Fibroblast of villous mesenchyme (primary cell): Measurements from ENCODE around the gene TTC28. TPM values are rescaled to one million over a fixed set of nuclear protein-coding genes. Genes with fewer than 3 reads are reported as not detected.
"Not testable (repeated sequence)": the region's sequence is repeated elsewhere in the genome, so short reads cannot be mapped to it uniquely, and the experiment has no call there.

Source experiments
- DNase-seq: peaks from one replicate; pipeline ENCODE4 v3.0.0-alpha.2; 2010; ENCODE audit warnings: low read depth
- H3K4me3 ChIP-seq: 2 replicates; pipeline ENCODE4 v1.5.1; 2011; ENCODE audit warnings: low read depth, mild to moderate bottlenecking, low read length
- total RNA-seq: library from RNA; depleted of rRNA; stranded (reverse); fragments of >200 nt; gene quantifications from 2 replicates; pipeline ENCODE4 v1.2.3, GENCODE V29; 2012
- TF ChIP-seq, protein P1 (sequence below): IDR thresholded peaks from 2 replicates; pipeline ENCODE4 v1.5.1; 2012; ENCODE audit warnings: low read depth, mild to moderate bottlenecking, low read length; ENCODE audit not compliant: insufficient read depth

The TTC28 gene
- total RNA-seq, 1 donor = 23.3 TPM

DNA sequence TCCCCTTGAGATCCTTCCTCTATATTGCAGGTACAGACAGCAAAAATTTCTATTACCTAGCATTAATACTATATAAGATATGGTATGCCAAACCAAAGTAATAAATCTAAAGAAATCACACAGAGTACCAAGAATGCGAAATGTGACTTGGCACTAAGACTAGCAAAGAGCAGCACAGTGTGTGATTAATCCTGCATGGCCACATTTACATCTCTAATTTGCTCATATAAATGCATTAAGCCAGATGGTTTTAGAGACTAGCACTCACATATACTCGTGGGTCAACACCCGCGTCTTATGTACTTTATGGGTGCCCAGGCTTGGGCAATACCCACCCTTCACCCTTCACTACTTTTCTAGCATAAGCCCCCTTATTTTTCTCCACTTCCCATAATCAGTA, 213.2 kb downstream of the TTC28 start:
- DNase-seq = no peak
- no peak overlapping the region for H3K4me3 ChIP-seq
- TF ChIP-seq, protein P1, sequence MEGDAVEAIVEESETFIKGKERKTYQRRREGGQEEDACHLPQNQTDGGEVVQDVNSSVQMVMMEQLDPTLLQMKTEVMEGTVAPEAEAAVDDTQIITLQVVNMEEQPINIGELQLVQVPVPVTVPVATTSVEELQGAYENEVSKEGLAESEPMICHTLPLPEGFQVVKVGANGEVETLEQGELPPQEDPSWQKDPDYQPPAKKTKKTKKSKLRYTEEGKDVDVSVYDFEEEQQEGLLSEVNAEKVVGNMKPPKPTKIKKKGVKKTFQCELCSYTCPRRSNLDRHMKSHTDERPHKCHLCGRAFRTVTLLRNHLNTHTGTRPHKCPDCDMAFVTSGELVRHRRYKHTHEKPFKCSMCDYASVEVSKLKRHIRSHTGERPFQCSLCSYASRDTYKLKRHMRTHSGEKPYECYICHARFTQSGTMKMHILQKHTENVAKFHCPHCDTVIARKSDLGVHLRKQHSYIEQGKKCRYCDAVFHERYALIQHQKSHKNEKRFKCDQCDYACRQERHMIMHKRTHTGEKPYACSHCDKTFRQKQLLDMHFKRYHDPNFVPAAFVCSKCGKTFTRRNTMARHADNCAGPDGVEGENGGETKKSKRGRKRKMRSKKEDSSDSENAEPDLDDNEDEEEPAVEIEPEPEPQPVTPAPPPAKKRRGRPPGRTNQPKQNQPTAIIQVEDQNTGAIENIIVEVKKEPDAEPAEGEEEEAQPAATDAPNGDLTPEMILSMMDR = no peak

DNA sequence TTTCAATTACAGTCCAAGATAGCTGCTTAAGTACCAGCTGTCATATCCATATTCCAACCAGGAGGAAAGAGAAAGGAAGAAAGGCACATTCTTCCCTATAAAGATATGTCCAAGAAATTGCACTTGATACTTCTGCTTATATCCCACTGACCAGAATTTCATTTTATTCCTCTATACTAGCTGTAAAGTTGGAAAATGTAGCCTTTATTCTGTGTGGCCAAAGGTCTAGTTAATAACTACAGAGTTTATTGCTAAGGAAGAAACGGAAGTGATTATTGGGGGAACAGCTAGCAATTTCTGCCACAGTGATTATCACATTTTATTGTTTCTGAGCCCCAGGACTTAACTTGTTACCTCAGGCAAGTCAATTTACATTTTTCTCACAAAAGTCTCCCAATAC, 213.8 kb downstream of the TTC28 start:
- H3K4me3 ChIP-seq = no peak overlapping the region
- TF ChIP-seq, protein P1 = no peak
- no peak for DNase-seq

DNA sequence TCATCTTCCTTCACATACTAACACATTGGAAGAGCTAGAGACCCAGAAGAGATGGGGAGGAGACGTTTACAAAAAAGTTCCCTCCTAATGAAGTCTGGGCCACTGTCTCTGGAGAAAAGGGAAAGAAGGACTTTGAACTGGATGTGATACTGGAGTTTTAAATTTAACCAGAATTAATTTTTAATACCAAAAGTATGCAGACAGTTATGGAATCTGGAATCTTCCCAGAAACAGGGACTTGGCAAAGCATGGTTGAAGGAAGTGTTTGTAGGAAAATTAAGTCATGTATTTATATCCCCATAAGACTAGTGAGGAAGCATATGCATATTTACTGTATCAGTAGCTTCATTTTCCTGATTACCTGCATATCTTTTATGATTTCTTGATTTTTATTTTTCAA, 215.5 kb downstream of the TTC28 start:
- no peak overlapping the region for H3K4me3 ChIP-seq
- no peak for DNase-seq
- TF ChIP-seq, protein P1 = no peak

DNA sequence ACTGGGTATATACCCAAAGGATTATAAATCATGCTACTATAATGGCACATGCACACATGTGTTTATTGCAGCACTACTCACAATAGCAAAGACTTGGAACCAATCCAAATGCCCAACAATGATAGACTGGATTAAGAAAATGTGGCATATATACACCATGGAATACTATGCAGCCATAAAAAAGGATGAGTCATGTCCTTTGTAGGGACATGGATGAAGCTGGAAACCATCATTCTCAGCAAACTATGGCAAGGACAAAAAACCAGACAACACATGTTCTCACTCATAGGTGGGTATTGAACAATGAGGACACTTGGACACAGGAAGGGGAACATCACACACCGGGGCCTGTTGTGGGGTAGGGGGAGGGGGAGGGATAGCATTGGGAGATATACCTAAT, 216.2 kb downstream of the TTC28 start:
- DNase-seq, H3K4me3 ChIP-seq: not testable (repeated sequence)

DNA sequence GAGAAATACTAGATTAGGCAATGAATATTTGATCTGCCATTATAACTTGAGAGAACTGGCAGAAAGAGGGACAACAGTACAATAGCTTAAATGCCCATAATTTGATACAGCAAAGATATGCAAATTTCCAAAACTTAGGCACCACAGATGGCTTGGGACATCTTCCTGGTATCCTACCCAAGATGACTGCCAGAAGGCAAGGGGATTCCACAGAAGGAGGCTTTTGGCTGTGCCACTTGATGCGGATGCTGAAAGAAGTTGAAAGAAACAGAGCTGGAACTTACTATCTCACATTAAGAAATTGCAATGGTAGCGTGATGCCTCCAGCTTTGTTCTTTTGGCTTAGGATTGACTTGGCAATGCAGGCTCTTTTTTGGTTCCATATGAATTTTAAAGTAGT, 216.7 kb downstream of the TTC28 start:
- no peak overlapping the region for H3K4me3 ChIP-seq
- TF ChIP-seq, protein P1 = no peak
- DNase-seq = no peak

DNA sequence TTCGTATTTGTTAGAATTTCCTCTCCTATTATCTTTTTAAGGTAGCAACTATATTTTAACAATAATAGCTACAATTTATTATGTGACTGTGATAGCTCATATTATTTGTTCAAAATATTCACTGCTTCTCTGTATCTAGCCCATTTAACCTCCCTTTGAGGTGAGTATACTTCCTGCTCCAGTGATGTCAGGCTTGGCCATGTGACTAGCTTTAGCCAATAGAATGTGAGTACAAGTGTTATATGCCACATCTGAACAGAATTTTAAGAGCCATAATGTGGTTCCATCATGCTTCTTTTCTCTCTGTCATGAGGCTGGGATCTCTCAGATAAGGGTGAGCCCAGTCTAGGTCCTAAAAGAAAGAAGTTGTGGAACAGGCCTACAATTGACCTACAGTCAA, 217.6 kb downstream of the TTC28 start:
- TF ChIP-seq, protein P1 = no peak
- DNase-seq = no peak
- H3K4me3 ChIP-seq = no peak overlapping the region

DNA sequence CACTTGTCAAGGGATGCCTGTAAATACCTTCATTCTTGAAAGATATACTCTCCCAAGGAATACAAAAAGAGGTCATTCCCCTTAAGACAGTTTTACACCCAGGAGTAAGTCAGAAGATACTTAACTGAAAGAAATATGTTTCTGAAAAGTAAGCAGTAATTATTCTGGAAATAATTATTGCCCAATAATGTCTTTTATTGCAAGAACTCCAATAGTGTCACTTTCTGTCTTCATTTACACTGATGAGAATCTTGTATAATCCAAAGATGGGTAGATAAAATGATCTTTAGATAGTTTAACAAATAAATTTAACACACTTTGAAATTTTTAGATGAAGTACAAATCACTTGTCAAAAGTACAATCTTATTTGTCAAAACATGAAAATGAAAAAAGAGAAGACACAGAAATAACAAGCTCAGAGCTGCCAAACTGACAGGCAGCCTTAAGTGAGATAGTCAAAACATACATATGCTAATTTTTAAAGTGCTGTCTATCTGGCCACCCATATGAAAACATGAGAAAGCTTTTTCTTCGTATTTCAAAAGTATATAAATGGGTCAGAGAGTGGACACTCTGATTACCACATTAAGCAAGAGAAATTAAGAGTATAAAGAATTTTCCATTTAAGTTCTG, 225.1 kb downstream of the TTC28 start:
- no peak for DNase-seq
- no peak overlapping the region for H3K4me3 ChIP-seq
- TF ChIP-seq, protein P1 = no peak
